K562 (cell line): ENCODE data around the gene MYL11. TPM values are rescaled to one million over a fixed set of nuclear protein-coding genes. Genes with fewer than 3 reads are reported as not detected.

Source experiments
- ATAC-seq: fragments of 200-7000 bp; cut with Tn5 transposase; 3 replicates; pipeline ENCODE4 v1.9.1; 2020; ENCODE audit warnings: moderate library complexity
- BruUV-seq: library from RNA; stranded (reverse); fragments of 400-500 nt; replicated peaks from 2 replicates; lab custom pipeline; 2021; lab: Mats Ljungman, UMichigan
- CTCF ChIA-PET: fragments of 300-600 bp; formaldehyde crosslinking; extraction: SDS; loops from one replicate; lab custom pipeline; 2021; ENCODE audit warnings: low intra/inter-chr PET ratio; lab: Yijun Ruan, JAX
- POLR2A ChIA-PET: fragments of 300-600, 350-650 bp; sonication (Branson Sonifier 250); formaldehyde crosslinking; extraction: SDS; loops from one replicate; lab custom pipeline; 2021; ENCODE audit warnings: antibody characterized with exemption, inconsistent platforms; lab: Yijun Ruan, JAX
- DNase-seq, 4 experiments: peaks; one replicate each; pipeline versions ENCODE4 v3.0.0 to v3.0.0-alpha.2; 2011 to 2018; ENCODE audit warnings: low spot score in 3 of 4, mixed read lengths in 3 of 4; ENCODE audit errors: extremely low read depth in 1 of 4
- FAIRE-seq: peaks from 2 replicates; lab custom pipeline; 2011; peaks lifted over from hg19 to GRCh38; lab: Jason Lieb, UNC
- H2AFZ ChIP-seq: 2 replicates; pipeline ENCODE4 v1.6.0; 2011; ENCODE audit warnings: low read depth, low read length, control low read depth, inconsistent platforms
- H3K27ac ChIP-seq: fragments of 200-600 bp; 3 replicates; pipeline ENCODE4 v1.8.0; 2011; ENCODE audit warnings: low read depth, mild to moderate bottlenecking, control low read depth, inconsistent platforms, low read length, moderate library complexity, mixed read lengths; ENCODE audit errors: extremely low read depth
- H3K27me3 ChIP-seq, 2 experiments: fragments of 300-600 bp in 1 of 2; 2 replicates in 1 of 2; 3 replicates in 1 of 2; pipeline versions ENCODE4 v1.6.0 to v1.8.0; 2011; ENCODE audit warnings: inconsistent platforms in 2 of 2, low read length in 2 of 2, mild to moderate bottlenecking in 1 of 2, mixed read lengths in 1 of 2, moderate library complexity in 1 of 2; ENCODE audit not compliant: control insufficient read depth in 2 of 2, insufficient read depth in 2 of 2
- H3K36me3 ChIP-seq: fragments of 300-600 bp; 3 replicates; pipeline ENCODE4 v1.8.0; 2011; ENCODE audit warnings: mild to moderate bottlenecking, low read length, inconsistent platforms; ENCODE audit not compliant: control insufficient read depth, insufficient read depth
- H3K4me1 ChIP-seq, 2 experiments: fragments of 200-600 bp in 1 of 2; replicated peaks in 1 of 2; 2 replicates in 1 of 2; 3 replicates in 1 of 2; pipeline versions ENCODE4 v1.5.1 to v1.8.0; 2011; ENCODE audit warnings: inconsistent platforms in 2 of 2, low read length in 2 of 2, mild to moderate bottlenecking in 1 of 2, mixed read lengths in 1 of 2, moderate library complexity in 1 of 2; ENCODE audit not compliant: control insufficient read depth in 2 of 2, insufficient read depth in 2 of 2
- H3K4me2 ChIP-seq: 2 replicates; pipeline ENCODE4 v1.6.1; 2011; ENCODE audit warnings: low read length, control low read depth, inconsistent platforms, mixed read lengths; ENCODE audit not compliant: insufficient read depth
- H3K4me3 ChIP-seq: fragments of 200-600 bp; sonication (generic), shearing (Covaris generic); 2 replicates; pipeline ENCODE4 v1.5.1; 2016; ENCODE audit warnings: control low read depth, inconsistent platforms
- H3K79me2 ChIP-seq: fragments of 200-600 bp; 3 replicates; pipeline ENCODE4 v1.8.0; 2011; ENCODE audit warnings: low read length, inconsistent platforms; ENCODE audit not compliant: control insufficient read depth, insufficient read depth
- H3K9ac ChIP-seq, 2 experiments: 2 replicates each; pipeline versions ENCODE4 v1.6.0 to v1.6.1; 2011; ENCODE audit warnings: low read depth in 2 of 2, low read length in 2 of 2, control low read depth in 1 of 2, inconsistent platforms in 1 of 2, mild to moderate bottlenecking in 1 of 2, mixed read lengths in 1 of 2; ENCODE audit not compliant: insufficient read depth in 1 of 2
- H3K9me1 ChIP-seq: one replicate; pipeline ENCODE4 v1.6.0; 2011; ENCODE audit warnings: inconsistent platforms, mild to moderate bottlenecking, low read length, moderate library complexity; ENCODE audit not compliant: control insufficient read depth, insufficient read depth
- H3K9me3 ChIP-seq: replicated peaks from 2 replicates; pipeline ENCODE4 v1.5.1; 2011; ENCODE audit warnings: low read depth, low read length, inconsistent platforms; ENCODE audit not compliant: control insufficient read depth, insufficient read depth
- H4K20me1 ChIP-seq: replicated peaks from 2 replicates; pipeline ENCODE4 v1.6.1; 2011; ENCODE audit warnings: low read length, inconsistent platforms, mixed read lengths; ENCODE audit not compliant: control insufficient read depth, insufficient read depth
- POLR2G ChIP-seq: fragments of 200-400 bp; formaldehyde crosslinking; IDR thresholded peaks from 2 replicates; pipeline ENCODE4 v1.6.1; 2017; ENCODE audit warnings: low read depth, mild to moderate bottlenecking, antibody characterized with exemption, low read length, moderate library complexity
- WGBS: fragments of 100-300 bp; shearing (Covaris generic); methylation state at CpG from one replicate; pipeline ENCODE4 v1.1.6; 2016; ENCODE audit warnings: low coverage, mixed read lengths; ENCODE audit not compliant: insufficient coverage; ENCODE audit errors: missing lambda C conversion rate; 5-methylcytosine and 5-hydroxymethylcytosine counted together
- in situ Hi-C: fragments of 300-500 bp; cut with MboI; formaldehyde crosslinking; loops from 4 replicates; pipeline ENCODE4 v1.15.0; 2018; ENCODE audit warnings: inconsistent platforms, mixed read lengths
- intact Hi-C: fragments of 100-400 bp; cut with micrococcal nuclease; formaldehyde crosslinking; loops from 2 replicates; pipeline ENCODE4 v1.14.2; 2022
- polyA plus RNA-seq, 8 experiments: library from polyadenylated mRNA; depleted of rRNA in 4 of 8; stranded (reverse) in 5 of 8; unstranded in 3 of 8; fragments of >200 nt; fragmentation: Nextera tagmentation in 2 of 8; fragmentation: Illumina TruSeq in 1 of 8; extraction: Ambion mirVana in 2 of 8; extraction: Trizol in 1 of 8; gene quantifications; 2 replicates each; pipeline versions ENCODE4 v1.2.1 to v1.2.3, GENCODE V29; 2011 to 2014; ENCODE audit warnings: inconsistent platforms in 1 of 8, missing spikeins in 1 of 8
- total RNA-seq, 7 experiments: library from RNA; depleted of rRNA in 6 of 7; stranded (reverse); fragments of >200 nt in 6 of 7; fragmentation: Illumina TruSeq in 2 of 7; extraction: Trizol in 2 of 7; gene quantifications; 2 replicates each; pipeline versions ENCODE4 v1.2.1 to v1.2.3, GENCODE V29; 2011 to 2021; ENCODE audit warnings: low replicate concordance in 1 of 7
- TF ChIP-seq, protein P1 (sequence below): fragments of 450-650 bp; IDR thresholded peaks from 2 replicates; pipeline ENCODE4 v1.6.1; 2016; ENCODE audit warnings: mild to moderate bottlenecking, moderate library complexity

MYL11 gene
- total and polyA plus RNA-seq, 9 of the 15 experiments (the other 6 are each of a cell fraction or from before 2014, with no cell fraction given) = 0.31 to 1.5 (median 0.73) TPM; not detected in 4

DNA sequence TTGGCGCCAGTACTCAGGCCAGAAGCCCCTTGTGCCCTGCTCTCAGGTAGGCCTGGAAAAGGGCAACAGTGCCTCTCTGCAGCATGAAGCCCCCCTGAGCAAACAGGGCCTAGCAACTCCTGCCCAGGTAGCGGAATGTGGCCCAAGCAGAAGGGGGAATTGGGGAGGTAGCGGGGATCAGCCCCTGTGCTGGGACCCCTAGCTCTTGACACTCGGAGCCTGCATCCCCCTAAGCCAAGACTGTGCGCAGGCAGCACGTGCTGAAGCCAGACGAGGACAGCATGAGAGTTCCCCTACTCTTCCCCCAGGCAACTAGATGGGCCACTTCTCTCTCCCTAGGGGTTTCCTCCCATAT lies 18.7 kb upstream of the MYL11 start:
- WGBS = 40% methylated on average over 5 of the region's 7 CpGs
- POLR2A ChIA-PET = interaction anchor here (0.6 to 8.2 kb wide), 8 partner anchors 8 to 333 kb away, joined by 3 to 77 read pairs (median 5); partner anchors contain the start of gene TBC1D10B
- peak overlapping the region; percentile 96 for H3K9ac ChIP-seq
- peak; percentile 38; the same call in 1 of the 2 replicates for TF ChIP-seq POLR2G
- TF ChIP-seq, protein P1, sequence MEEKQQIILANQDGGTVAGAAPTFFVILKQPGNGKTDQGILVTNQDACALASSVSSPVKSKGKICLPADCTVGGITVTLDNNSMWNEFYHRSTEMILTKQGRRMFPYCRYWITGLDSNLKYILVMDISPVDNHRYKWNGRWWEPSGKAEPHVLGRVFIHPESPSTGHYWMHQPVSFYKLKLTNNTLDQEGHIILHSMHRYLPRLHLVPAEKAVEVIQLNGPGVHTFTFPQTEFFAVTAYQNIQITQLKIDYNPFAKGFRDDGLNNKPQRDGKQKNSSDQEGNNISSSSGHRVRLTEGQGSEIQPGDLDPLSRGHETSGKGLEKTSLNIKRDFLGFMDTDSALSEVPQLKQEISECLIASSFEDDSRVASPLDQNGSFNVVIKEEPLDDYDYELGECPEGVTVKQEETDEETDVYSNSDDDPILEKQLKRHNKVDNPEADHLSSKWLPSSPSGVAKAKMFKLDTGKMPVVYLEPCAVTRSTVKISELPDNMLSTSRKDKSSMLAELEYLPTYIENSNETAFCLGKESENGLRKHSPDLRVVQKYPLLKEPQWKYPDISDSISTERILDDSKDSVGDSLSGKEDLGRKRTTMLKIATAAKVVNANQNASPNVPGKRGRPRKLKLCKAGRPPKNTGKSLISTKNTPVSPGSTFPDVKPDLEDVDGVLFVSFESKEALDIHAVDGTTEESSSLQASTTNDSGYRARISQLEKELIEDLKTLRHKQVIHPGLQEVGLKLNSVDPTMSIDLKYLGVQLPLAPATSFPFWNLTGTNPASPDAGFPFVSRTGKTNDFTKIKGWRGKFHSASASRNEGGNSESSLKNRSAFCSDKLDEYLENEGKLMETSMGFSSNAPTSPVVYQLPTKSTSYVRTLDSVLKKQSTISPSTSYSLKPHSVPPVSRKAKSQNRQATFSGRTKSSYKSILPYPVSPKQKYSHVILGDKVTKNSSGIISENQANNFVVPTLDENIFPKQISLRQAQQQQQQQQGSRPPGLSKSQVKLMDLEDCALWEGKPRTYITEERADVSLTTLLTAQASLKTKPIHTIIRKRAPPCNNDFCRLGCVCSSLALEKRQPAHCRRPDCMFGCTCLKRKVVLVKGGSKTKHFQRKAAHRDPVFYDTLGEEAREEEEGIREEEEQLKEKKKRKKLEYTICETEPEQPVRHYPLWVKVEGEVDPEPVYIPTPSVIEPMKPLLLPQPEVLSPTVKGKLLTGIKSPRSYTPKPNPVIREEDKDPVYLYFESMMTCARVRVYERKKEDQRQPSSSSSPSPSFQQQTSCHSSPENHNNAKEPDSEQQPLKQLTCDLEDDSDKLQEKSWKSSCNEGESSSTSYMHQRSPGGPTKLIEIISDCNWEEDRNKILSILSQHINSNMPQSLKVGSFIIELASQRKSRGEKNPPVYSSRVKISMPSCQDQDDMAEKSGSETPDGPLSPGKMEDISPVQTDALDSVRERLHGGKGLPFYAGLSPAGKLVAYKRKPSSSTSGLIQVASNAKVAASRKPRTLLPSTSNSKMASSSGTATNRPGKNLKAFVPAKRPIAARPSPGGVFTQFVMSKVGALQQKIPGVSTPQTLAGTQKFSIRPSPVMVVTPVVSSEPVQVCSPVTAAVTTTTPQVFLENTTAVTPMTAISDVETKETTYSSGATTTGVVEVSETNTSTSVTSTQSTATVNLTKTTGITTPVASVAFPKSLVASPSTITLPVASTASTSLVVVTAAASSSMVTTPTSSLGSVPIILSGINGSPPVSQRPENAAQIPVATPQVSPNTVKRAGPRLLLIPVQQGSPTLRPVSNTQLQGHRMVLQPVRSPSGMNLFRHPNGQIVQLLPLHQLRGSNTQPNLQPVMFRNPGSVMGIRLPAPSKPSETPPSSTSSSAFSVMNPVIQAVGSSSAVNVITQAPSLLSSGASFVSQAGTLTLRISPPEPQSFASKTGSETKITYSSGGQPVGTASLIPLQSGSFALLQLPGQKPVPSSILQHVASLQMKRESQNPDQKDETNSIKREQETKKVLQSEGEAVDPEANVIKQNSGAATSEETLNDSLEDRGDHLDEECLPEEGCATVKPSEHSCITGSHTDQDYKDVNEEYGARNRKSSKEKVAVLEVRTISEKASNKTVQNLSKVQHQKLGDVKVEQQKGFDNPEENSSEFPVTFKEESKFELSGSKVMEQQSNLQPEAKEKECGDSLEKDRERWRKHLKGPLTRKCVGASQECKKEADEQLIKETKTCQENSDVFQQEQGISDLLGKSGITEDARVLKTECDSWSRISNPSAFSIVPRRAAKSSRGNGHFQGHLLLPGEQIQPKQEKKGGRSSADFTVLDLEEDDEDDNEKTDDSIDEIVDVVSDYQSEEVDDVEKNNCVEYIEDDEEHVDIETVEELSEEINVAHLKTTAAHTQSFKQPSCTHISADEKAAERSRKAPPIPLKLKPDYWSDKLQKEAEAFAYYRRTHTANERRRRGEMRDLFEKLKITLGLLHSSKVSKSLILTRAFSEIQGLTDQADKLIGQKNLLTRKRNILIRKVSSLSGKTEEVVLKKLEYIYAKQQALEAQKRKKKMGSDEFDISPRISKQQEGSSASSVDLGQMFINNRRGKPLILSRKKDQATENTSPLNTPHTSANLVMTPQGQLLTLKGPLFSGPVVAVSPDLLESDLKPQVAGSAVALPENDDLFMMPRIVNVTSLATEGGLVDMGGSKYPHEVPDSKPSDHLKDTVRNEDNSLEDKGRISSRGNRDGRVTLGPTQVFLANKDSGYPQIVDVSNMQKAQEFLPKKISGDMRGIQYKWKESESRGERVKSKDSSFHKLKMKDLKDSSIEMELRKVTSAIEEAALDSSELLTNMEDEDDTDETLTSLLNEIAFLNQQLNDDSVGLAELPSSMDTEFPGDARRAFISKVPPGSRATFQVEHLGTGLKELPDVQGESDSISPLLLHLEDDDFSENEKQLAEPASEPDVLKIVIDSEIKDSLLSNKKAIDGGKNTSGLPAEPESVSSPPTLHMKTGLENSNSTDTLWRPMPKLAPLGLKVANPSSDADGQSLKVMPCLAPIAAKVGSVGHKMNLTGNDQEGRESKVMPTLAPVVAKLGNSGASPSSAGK = peak; percentile 58

More for the DNA sequence above, 18.7 kb upstream of the MYL11 start:
- ATAC-seq = no peak; the same call in 2 of the 3 replicates
- Histone ChIP-seq H3K9me1 (no peaks in the 10 kb centered on the region), H3K27ac (peak overlapping the region; percentile 99), H3K4me3 (peak overlapping the region; percentile 94), H3K4me1 (peaks cover 13 to 53% of the 10 kb centered on the region in 2 experiments; a peak in 4 of 5 replicates), H2AFZ (peak overlapping the region; percentile 96), H4K20me1 (no peaks in the 10 kb centered on the region), H3K36me3 (peaks cover 72% of the 10 kb centered on the region; the same call in 2 of the 3 replicates), H3K4me2 (peak overlapping the region; percentile 99), H3K9me3 (no peaks in the 10 kb centered on the region), H3K79me2 (peaks cover 30% of the 10 kb centered on the region), H3K27me3 (no peaks in the 10 kb centered on the region)
- DNase-seq = no peak
- no TSS peak for BruUV-seq
- no peak for FAIRE-seq
- CTCF ChIA-PET = no interaction called here
- in situ Hi-C loops = loop anchor here (25.0 kb wide), 1 partner anchor 894 kb away; the partner anchor contains the start of genes BOLA2, SLX1B and SULT1A4
- intact Hi-C loops = loop anchor here (2.0 to 5.0 kb wide), 2 partner anchors 15 to 51 kb away; partner anchors contain the start of genes TBC1D10B and ZNF771
